GM18517 (cell line): ENCODE measurements around the gene ARHGAP42.
A peak's percentile ranks its signal among the peaks of the same experiment; 100 is the strongest.
"Not testable (repeated sequence)": the region's sequence is repeated elsewhere in the genome, so short reads cannot be mapped to it uniquely, and the experiment has no call there.

ENCODE experiments used
- ATAC-seq: cut with Tn5 transposase; IDR thresholded peaks from one replicate; pipeline ENCODE4 v1.9.1; 2021; ENCODE audit warnings: mild to moderate bottlenecking, moderate library complexity; ENCODE audit not compliant: unreplicated experiment

Gene ARHGAP42

DNA sequence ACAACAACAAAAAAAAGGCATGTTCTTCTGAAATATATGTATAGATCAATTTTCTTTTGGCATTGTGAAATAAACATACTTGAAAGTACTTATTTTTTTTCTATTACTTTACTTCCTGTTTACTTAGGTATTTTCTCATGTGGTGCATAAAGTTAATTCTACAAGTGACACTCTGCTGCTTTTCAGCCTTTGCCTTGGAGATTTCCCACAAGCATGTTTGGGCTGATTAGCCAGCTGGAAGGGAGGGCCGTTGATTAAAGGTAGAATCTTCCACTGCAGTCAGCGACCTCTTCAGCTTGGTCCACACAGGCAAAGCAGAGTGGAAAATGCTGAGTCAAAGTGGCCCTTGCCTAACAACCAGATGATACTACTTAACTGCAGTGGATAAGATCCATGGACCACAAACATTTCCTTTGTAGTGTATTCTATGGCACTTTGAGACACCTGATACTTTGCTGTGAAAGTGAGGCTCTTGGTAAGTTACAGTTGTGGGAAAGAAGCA is 176.0 kb downstream of the ARHGAP42 start:
- peak; percentile 88 for ATAC-seq

DNA sequence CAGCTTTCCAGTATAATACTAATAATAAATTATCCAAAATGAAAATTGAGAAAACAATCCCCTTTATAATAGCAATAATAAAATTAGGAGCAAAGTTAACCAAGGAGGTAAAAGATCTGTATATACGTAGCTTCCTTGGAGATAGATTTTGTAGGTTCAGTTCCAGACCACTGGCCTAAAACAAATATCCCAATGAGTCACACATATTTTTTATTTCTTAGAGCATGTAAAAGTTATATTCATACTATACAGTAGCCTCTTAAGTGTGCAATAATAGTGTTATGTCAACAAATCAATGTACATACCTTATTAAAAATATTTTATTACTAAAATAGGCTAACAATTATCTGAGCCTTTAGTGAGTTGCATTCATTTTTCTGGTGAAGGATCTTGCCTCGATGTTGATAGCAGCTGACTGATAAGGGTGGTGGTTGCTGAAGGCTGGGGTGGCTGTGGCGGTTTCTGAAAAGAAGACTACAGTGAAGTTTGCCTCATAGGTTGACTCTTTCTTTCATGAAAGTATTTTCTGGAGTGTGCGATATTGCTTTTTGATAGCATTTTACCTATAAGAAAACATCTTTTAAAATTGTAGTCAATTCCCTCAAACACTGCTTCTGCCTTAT is 178.5 kb downstream of the ARHGAP42 start:
- ATAC-seq: no peak

DNA sequence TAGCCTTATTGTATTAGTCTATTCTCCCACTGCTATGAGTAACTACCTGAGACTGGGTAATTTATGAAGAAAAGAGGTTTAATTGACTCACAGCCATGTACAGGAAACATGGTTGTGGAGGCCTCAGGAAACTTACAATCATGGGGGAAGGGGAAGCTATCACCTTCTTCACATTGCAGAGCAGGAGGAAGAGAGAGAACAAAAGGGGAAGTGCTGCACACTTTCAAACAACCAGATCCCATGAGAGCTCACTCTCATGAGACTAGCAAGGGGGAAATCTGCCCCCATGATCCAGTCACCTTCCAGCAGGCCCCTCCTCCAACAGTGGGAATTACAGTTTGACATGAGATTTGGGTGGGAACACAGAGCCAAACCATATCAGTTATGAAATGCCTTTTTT is 179.4 kb downstream of the ARHGAP42 start:
- ATAC-seq: peak; percentile 38

DNA sequence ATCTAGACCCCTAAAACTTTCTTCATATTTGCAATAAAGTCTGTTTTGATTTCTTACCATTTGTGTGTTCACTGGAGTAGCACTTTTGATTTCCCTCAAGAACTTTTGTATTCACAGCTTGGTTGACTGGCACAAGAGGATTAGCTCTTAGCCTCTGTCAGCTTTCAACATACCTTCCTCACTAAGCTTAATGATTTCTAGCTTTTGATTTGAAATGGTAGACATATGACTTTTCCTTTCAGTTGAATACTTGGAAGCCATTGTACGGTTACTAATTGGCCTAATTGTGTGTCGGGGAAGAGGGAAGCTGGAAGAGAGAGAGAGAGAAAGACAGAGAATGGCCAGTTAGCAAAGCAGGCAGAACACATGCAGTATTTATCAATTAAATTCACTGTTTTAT is 180.5 kb downstream of the ARHGAP42 start:
- ATAC-seq: no peak

DNA sequence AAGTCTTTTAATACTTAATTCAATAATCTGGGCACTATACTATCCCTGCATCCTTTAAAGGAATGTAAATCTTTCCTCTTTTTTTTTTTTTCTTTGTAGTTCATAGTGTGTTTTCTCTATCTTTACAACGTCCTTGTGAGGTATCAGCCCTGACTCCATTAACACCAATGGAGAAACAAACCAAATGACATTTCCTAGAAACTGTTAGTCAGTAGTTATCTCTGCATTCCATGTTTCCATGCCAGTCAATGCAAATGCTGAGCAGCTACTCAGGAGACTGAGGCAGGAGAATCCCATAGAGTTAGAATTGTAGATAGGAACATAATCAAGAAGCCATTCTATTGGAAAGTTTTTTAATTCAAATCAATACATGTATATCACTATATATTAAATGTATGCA is 182.2 kb downstream of the ARHGAP42 start:
- ATAC-seq: no peak

DNA sequence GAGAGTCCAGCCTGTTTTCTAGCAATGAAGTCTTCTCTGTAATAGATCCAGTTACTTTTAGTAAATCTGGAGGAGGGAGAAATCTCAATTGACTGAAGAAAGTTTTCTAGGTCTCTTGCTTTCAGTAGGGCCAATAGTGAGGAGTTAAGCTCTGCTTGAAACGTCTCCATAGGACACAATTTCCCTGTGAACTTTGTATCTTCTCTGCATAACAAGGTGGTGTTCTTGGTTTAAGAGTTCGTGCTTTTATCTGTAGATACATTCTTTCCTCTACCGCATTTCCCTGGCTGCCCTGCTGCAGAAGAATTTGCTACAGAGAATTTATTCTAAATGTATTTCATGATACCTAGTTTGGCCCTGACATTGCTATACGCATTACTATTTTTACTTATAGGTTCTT is 183.1 kb downstream of the ARHGAP42 start:
- ATAC-seq: no peak

DNA sequence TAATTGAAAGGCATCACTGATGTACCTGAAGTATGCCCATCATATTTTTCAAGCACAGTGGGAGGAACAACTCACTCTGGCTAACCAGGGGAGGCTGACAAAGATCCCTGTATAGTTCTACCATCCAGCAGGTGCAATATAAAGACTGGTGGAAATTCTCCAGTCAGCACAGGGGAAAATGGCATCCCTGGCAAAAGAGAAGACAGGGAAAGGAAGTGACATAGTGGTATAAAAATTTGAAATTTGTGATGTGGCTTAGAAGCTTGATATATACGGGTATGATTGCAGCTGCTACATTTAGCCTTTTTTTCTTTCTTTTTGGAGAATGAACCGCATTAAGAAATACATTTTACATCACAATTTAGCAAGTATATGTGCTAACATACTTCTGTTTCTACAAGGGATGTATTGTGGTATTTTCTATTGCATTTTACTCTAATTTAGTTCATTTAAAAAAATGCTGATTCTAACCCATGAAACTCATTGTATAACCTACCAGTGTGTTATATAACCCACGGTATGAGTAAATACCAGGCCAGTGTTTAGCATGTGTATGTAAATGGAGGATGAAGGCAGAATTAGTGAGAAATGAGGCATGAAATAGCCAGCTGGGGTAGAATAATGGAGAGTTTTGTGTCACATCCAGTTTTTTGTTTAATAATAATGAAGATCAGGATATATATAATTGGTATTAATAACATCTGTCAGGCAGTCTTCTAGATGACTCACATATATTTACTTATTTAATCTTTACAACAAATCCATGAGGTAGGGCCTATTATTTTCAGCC is 186.1 kb downstream of the ARHGAP42 start:
- ATAC-seq: no peak

DNA sequence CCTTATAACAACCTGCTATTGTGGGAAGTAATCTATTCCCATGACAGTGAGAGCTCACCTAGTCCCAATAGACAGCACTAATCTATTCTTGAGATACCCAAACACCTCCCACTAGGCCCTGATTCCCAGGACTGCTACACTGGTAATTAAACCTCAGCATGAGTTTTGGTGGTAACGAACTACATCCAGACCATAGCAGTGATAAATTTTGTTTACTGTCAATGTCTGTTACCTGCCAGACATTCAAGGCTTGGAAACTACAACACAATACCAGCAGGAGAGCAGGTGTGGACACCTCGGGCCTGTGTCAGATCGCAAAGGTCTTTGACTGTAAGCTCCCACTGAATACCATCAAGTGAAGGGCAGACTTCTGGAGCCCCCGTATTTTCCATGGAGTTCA is 187.1 kb downstream of the ARHGAP42 start:
- ATAC-seq: no peak

DNA sequence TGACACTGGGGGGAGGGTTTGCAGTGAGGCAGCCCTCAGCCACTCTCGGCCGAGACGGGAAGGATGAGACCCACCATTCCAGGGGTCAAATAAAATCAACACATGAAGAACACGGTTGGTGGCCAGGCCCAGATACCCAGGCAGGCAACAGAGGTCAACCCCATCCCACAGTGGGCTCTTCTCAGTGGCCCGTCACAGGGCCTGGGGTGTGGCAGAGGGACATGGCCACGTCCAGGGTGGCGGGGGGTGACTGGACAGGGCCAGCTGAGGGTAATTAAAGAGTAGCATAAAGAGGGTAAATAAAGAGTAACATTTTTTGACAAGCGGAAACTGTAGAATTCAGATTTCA is 188.4 kb downstream of the ARHGAP42 start:
- no peak for ATAC-seq

DNA sequence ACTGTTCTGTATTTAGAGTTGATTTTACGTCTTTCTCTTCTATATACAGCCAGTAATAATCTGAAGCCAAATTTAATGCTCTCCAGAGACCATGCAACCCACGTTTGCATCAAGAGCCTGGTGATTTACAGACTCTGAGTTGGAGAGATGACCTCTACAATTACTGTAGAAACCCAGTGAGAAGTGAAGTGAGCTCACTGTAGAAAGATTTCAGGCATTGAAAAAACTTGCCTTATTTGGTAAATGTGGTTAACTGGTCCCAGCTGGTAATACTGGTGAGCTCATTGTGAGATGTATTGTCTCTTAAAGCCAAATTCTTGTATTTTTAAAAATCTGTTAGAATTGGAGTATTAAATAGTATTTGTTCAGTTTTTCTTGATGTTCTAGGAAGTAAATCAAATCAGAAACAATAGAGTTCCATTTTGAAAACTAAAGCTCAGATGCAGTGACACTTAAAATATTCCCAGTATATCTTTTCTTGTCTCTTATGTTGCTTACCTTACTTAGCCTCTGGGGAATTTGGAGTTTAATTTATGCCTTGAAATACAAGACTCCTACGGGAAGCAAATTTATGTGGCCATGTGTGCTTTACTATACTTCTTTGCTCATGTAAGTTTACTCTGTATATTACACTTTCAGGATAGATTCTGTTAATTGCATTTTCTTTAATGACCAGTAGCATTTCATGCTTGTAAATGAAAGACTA is 189.9 kb downstream of the ARHGAP42 start:
- peak; percentile 97 for ATAC-seq

DNA sequence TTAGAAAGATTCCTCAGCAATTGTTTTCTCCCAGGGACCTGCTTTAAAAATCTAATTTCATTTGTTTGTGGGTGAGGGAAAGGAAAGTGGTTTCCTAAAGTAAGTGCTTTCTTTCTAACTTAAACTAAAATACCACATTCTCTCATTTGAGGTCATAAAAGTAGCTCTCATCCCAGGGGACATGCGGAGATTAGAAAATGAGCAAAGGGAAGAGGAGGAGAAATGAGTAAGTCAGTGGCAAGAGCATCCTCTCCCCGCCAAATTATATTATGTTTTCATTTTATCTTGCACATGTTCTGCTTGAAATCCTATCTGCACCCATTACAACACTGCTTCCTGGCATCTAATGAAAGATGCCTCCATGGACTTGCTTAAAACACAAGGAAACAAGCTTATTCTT is 191.4 kb downstream of the ARHGAP42 start:
- ATAC-seq: no peak

DNA sequence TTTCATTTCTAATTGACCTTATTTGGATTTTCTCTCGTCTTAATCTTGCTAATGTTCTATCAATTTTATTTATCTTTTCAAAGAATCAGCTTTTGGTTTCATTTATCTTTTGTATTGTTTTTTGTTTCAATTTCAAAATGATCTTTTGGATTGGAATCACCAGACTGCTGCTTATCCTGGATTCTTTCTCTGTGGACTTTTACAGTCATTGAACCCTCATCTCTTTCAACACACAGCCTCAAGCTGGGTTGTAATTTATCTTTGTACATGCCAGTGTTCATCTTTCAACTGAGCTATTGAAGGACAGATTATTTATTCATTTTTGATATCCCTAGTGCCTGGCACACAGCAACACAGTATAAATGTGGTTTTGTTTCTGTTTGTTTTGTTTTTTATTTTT is 195.9 kb downstream of the ARHGAP42 start:
- no peak for ATAC-seq

DNA sequence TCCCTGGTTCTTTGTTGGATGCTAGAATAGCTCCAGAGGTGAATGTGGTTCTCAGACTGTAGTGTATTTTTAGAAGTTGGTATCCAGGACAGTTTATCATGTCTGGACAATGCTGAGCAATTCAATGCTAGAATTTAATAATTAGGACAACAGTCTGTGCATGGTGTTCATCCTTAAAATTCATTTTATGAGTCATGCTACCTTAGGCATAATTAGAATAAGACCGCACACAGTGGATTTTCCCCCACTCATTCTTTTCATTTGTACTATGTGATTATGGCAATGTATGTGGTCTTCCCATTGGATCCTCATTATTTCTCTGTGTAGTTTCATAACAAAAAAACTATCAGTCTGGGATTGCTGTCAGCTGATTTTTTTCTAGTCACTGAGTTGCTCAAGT is 196.7 kb downstream of the ARHGAP42 start:
- ATAC-seq: no peak

DNA sequence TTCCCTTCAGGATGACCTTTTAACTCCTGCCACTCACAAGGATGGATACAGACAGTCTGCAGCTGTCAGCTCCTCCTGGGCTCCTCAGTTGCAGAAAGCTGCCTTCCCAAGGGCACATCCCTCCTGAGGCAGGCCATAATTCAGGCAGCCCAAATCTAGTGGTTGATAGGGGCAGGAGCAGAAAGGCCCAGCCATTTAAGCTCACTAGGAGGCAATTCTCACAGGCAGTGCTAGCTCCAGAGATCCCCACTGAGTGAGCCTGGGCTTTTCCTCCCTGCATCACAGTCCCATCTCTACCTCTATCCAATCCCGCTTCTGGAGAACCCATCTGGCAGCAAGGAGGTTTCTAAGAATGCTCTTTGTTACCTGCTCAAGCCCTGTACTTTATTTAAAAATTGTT is 200.6 kb downstream of the ARHGAP42 start:
- ATAC-seq: no peak

DNA sequence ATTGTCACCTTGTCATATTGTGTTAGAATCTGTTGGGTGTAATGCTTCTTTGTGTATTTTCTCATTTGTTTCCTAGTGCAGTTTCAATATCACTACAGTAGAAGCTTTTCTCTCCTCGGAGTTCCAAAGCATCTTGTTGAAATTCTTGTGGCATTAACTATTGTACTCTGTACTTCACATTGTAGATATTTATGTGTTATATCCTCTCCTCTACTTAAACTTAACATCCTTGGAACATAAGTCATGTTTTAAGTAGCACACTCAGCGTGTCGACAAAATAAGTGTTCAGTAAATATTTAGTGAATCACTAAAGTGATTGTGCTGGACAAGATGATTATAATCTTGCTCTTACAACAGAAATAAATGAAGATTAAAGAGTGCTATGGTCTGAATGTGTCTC is 201.7 kb downstream of the ARHGAP42 start:
- ATAC-seq: no peak

DNA sequence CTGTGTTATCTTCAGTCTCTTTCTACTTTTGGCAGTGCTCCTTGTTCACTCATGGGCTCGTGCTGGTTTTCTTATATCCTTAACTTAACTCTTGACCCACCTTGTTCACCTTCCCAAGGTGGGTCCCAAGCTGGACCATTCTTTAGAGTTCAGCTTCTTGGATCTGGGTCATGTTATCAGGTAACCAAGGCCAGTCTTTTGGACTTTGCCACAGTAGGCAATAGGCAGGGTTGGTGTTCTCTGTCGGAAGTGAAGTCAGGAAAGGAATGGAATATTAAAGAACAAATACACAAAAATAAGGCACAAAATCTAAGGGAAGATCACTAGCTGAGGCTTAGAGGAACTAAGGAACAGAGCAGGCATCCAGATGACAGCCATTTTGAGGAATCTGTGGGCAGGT is 202.7 kb downstream of the ARHGAP42 start:
- no peak for ATAC-seq

DNA sequence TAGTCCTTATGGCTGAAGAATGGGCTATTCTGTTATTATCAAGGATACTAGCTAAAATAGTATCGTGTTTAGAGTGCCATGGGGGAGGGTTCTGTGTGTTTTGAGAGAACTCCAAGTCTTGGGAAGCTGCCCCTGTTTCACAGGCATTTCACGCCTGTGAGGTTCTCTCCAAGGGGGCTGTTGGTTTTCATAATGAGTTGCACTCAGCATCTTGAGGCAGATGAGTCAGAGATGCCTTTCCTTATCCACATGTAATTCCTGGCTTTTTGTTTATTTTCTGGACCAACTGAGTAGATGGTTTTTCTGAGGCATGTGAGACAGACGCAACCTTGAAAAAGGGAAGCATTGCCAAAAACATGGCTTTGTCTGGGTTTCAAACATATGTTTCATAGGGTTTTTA is 203.7 kb downstream of the ARHGAP42 start:
- no peak for ATAC-seq

DNA sequence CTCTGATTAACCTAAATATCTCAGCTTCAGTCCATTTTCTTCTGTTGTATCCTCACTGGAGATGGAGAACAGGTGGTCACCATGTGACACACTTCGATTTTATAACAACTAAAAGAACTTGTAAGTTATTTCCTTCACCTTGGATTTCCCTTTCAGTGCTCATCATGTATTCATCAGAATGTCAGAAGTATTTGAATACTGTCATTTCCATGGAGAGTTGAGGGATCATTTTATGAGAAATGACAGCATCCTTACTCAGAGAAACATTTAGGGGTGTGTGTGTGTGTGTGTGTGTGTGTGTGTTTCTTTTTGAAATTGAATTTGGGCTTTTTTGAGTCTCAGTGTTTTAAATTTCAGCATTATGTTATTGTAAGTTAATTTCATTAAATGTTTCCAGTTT is 205.8 kb downstream of the ARHGAP42 start:
- no peak for ATAC-seq

DNA sequence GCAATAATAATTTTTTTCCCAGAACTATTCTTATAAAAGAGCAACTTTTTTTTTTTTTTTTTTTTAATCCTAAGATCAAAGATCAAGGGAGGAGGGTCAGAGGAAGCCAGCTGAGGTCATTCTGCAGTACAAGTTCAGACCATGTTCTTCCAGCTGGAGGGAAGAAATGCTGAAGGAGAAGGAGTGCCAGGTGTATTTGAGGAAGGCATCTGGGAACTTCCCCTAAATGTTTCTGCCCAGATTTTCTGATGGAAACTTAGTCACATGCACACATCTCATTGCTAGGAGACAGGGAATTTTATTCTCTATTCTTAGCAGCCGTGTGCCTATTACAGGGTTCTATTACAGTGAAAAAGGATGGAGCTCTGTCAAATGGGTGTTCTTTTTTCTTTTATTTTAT is 208.4 kb downstream of the ARHGAP42 start:
- no peak for ATAC-seq

DNA sequence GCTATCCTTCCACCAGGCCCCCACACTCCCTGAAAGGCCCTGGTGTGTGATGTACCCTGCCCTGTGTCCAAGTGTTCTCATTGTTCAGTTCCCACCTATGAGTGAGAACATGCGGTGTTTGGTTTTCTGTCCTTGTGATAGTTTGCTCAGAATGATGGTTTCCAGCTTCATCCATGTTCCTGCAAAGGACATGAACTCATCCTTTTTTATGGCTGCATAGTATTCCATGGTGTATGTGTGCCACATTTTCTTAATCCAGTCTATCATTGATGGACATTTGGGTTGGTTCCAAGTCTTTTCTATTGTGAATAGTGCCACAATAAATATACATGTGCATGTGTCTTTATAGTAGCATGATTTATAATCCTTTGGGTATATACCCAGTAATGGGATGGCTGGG is 208.9 kb downstream of the ARHGAP42 start:
- not testable (repeated sequence) for ATAC-seq

DNA sequence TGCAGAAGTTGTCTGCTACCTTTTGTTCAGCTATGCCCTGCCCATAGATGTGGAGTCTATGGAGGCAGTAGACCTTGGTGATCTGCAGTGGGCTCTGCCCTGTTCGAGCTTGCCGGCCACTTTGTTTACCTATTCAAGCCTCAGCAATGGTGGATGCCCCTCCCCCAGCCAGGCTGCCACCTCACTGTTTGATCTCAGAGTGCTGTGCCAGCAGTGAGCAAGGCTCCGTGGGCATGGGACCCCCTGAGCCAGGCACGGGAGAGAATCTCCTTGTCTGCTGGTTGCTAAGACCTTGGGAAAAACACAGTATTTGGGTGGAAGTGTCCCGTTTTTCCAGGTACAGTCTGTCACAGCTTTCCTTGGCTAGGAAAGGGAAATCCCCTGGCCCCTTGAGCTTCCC is 214.4 kb downstream of the ARHGAP42 start:
- ATAC-seq: not testable (repeated sequence)
